ENCODE measurements around the gene VAC14. TPM values are rescaled to one million over a fixed set of nuclear protein-coding genes. Genes with fewer than 3 reads are reported as not detected.
A peak's percentile ranks its signal among the peaks of the same experiment; 100 is the strongest.

VAC14 gene
- polyA plus RNA-seq, 3 donors, result 20.7 to 49.4 (median 31.1) TPM

DNA sequence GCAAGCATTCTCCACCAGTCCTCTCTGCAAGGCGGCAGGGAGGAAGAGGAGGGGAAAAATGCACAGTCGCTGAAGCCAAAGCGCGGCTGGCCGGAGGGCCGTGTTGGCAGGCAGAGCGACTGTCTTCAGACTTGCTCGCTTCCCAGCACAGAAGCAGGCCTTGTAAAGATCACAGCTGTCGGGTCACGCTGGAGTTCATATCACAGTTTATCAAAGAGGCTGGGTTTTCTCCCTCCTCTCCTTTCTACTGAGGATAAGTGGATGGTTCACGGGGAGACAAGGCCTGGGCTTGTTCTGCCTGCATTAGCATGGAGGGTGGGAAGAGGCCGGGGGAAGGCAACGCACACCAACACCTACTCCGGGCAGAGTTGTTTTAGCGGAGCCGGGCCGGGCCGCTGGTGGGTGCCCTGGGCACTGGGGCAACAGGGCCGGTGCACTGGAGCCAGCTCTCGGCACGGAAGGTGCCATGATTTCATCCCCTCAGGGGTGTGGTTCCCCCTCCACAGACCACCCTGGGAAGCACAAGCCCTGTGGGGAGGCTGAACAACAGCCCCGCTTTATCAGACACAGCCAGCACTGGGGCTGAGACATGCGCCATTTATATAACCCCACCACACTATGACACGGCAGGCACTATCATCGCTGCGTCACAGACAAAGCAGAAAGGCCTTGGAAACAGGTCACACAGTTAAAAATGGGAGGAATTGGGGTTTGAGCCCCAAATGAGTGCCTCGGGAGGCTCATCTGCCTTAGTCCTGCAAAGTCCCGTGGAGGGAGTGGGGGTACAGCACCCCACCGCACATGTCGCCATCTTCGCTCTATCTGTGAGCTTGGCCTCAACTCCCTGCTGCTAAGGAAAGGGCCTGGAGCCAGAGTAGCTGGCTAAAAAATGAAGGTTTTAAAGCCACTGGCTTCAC is 74.8 kb downstream of the VAC14 start:
- no peak for DNase-seq
- H3K4me2 ChIP-seq (replicated peaks; ENCODE audit: extremely low read depth, low read length, poor library complexity, severe bottlenecking), result no peak overlapping the region
- no peaks in the 10 kb centered on the region for H3K27me3 ChIP-seq (ENCODE audit: control insufficient read depth in 2 of 2, insufficient read depth in 2 of 2, low read length in 2 of 2)
- H2AFZ ChIP-seq (ENCODE audit: insufficient read depth, low read depth, low read length, poor library complexity, severe bottlenecking), result no peak overlapping the region
- H3K4me3 ChIP-seq (replicated peaks in 1 of 3; ENCODE audit: low read depth in 2 of 3, low read length in 3 of 3), result no peak overlapping the region
- peaks cover 10% of the 10 kb centered on the region for H4K20me1 ChIP-seq (ENCODE audit: insufficient read depth, low read length)
- H3K9ac ChIP-seq (ENCODE audit: insufficient read depth, low read length, poor library complexity, severe bottlenecking), result no peak overlapping the region
- intact Hi-C loops (cut with micrococcal nuclease), result no loop called here
- H3K27me3 Mint-ChIP-seq (ENCODE audit: low read depth in 3 of 3), result peaks cover 0 to 2% (median 0%) of the 10 kb centered on the region in 3 donors
- H3K36me3 ChIP-seq (replicated peaks in 1 of 2; ENCODE audit: control insufficient read depth in 1 of 2, insufficient read depth in 2 of 2, low read length in 2 of 2), result peaks cover 62 to 97% of the 10 kb centered on the region in 2 donors
- peaks cover 6% of the 10 kb centered on the region for H3K4me1 Mint-ChIP-seq
- no peaks in the 10 kb centered on the region for H3K9me3 ChIP-seq (replicated peaks in 1 of 2; ENCODE audit: control insufficient read depth in 1 of 2, insufficient read depth in 1 of 2, low read length in 2 of 2)
- no peak overlapping the region for H3K27ac ChIP-seq (ENCODE audit: low read depth in 1 of 2, low read length in 2 of 2)
- 96% methylated on average over 16 of the region's 31 CpGs for WGBS (ENCODE audit: insufficient coverage)
- H3K9me3 Mint-ChIP-seq, result peaks cover 0 to 2% (median 0%) of the 10 kb centered on the region in 7 donors
- TF ChIP-seq, protein P1, sequence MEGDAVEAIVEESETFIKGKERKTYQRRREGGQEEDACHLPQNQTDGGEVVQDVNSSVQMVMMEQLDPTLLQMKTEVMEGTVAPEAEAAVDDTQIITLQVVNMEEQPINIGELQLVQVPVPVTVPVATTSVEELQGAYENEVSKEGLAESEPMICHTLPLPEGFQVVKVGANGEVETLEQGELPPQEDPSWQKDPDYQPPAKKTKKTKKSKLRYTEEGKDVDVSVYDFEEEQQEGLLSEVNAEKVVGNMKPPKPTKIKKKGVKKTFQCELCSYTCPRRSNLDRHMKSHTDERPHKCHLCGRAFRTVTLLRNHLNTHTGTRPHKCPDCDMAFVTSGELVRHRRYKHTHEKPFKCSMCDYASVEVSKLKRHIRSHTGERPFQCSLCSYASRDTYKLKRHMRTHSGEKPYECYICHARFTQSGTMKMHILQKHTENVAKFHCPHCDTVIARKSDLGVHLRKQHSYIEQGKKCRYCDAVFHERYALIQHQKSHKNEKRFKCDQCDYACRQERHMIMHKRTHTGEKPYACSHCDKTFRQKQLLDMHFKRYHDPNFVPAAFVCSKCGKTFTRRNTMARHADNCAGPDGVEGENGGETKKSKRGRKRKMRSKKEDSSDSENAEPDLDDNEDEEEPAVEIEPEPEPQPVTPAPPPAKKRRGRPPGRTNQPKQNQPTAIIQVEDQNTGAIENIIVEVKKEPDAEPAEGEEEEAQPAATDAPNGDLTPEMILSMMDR (IDR thresholded peaks at IDR 0.05), result no peak
- H3K4me3 Mint-ChIP-seq, result no peak overlapping the region
- H3K79me2 ChIP-seq (ENCODE audit: insufficient read depth, low read length), result no peaks in the 10 kb centered on the region
- H3K4me1 ChIP-seq (ENCODE audit: control insufficient read depth in 1 of 2, insufficient read depth in 2 of 2, low read length in 2 of 2), result no peaks in the 10 kb centered on the region
- H3K36me3 Mint-ChIP-seq, result peaks cover 68 to 98% of the 10 kb centered on the region in 2 donors
- H3K27ac Mint-ChIP-seq, result peak overlapping the region in 1 of 7 donors; percentile 70

DNA sequence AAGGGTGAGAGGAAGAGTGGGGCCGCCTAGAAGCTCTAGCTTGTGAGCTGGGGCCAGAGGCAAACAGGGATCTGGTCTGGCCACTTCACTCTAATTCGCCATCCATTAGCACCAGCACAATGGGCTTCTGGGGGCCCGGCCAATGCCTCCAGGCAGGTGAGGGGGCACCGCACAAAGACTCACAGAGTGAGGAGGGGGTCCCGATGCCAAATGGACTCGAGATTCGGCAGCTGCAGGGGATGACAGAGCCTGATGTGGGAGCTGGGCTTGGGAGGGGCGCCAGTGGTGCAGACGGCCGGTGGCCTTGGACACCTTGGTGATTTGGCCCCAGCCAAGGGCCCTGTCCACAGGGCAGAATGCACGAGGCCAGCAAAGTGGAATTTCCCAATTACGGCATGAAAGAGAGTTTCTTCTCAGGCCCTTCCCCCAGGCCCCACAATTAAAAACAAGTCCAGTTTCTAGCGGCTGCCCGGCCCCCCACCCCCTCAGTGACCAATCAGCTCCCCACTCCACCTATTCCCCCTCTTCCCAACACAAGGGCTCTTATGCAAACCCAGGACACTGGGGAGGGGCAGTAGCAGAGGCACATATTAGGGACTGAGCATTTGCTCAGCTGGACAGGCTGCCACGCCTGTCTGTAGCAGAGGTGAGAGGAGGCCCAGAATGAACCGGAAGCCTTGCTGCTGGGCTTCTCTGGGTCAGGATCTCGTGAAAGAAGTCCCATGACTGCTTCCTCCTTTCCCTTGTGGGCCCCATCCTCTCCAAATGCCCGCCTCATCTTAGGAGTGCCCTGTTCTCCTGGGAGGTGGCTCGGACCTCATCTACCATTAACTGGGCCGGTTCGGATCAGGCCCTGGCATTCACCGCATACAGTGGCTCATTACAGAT is 75.7 kb downstream of the VAC14 start:
- no peak overlapping the region for H3K27ac ChIP-seq (ENCODE audit: low read depth in 1 of 2, low read length in 2 of 2)
- H3K4me3 Mint-ChIP-seq, result no peak overlapping the region
- no peak overlapping the region for H2AFZ ChIP-seq (ENCODE audit: insufficient read depth, low read depth, low read length, poor library complexity, severe bottlenecking)
- H3K27ac Mint-ChIP-seq, result peak overlapping the region in 2 of 7 donors; percentile 32 to 70
- WGBS (ENCODE audit: insufficient coverage), result 89% methylated on average over 13 of the region's 22 CpGs
- peaks cover 10% of the 10 kb centered on the region for H4K20me1 ChIP-seq (ENCODE audit: insufficient read depth, low read length)
- H3K4me3 ChIP-seq (replicated peaks in 1 of 3; ENCODE audit: low read depth in 2 of 3, low read length in 3 of 3), result no peak overlapping the region
- no peaks in the 10 kb centered on the region for H3K27me3 ChIP-seq (ENCODE audit: control insufficient read depth in 2 of 2, insufficient read depth in 2 of 2, low read length in 2 of 2)
- DNase-seq, result no peak
- TF ChIP-seq, protein P1 (IDR thresholded peaks at IDR 0.05), result no peak
- H3K36me3 ChIP-seq (replicated peaks in 1 of 2; ENCODE audit: control insufficient read depth in 1 of 2, insufficient read depth in 2 of 2, low read length in 2 of 2), result peaks cover 61 to 97% of the 10 kb centered on the region in 2 donors
- H3K79me2 ChIP-seq (ENCODE audit: insufficient read depth, low read length), result no peaks in the 10 kb centered on the region
- peaks cover 0 to 2% (median 0%) of the 10 kb centered on the region in 3 donors for H3K27me3 Mint-ChIP-seq (ENCODE audit: low read depth in 3 of 3)
- peaks cover 0 to 6% (median under 1%) of the 10 kb centered on the region in 7 donors for H3K9me3 Mint-ChIP-seq
- peaks cover 6% of the 10 kb centered on the region for H3K4me1 Mint-ChIP-seq
- intact Hi-C loops (cut with micrococcal nuclease), result no loop called here
- H3K9ac ChIP-seq (ENCODE audit: insufficient read depth, low read length, poor library complexity, severe bottlenecking), result no peak overlapping the region
- no peak overlapping the region for H3K4me2 ChIP-seq (replicated peaks; ENCODE audit: extremely low read depth, low read length, poor library complexity, severe bottlenecking)
- no peaks in the 10 kb centered on the region for H3K4me1 ChIP-seq (ENCODE audit: control insufficient read depth in 1 of 2, insufficient read depth in 2 of 2, low read length in 2 of 2)
- H3K36me3 Mint-ChIP-seq, result peaks cover 69 to 98% of the 10 kb centered on the region in 2 donors
- no peaks in the 10 kb centered on the region for H3K9me3 ChIP-seq (replicated peaks in 1 of 2; ENCODE audit: control insufficient read depth in 1 of 2, insufficient read depth in 1 of 2, low read length in 2 of 2)
